Fibroblast of skin of abdomen (primary cell): ENCODE results near the gene GFI1B. TPM values are rescaled to one million over a fixed set of nuclear protein-coding genes. Genes with fewer than 3 reads are reported as not detected.
"Not testable (repeated sequence)": the region's sequence is repeated elsewhere in the genome, so short reads cannot be mapped to it uniquely, and the experiment has no call there.

Source experiments
- DNase-seq: peaks from one replicate; pipeline ENCODE4 v3.0.0-alpha.2; 2013
- polyA plus RNA-seq, 2 experiments: library from polyadenylated mRNA; unstranded; fragments of 120-200 nt; gene quantifications; one replicate each; pipeline ENCODE4 v1.2.1, GENCODE V29; 2013; ENCODE audit not compliant: insufficient read length in 2 of 2

GFI1B gene
- 0.05 TPM for polyA plus RNA-seq (2013, experiment 1 of 2; ENCODE audit: insufficient read length)
- not detected for polyA plus RNA-seq (2013, experiment 2 of 2; ENCODE audit: insufficient read length)

- DNase-seq, result no peak
Measured at GRCh38 chr9:132978451-132979131, at the start of gene GFI1B. GFI1B (plus strand) TSS chr9:132978694; CDS start chr9:132986679, 7,985 bp downstream.

- peak; percentile 9 for DNase-seq
Measured at GRCh38 chr9:132931178-132931735, 47.2 kb upstream of the GFI1B start.

- DNase-seq, result no peak
Measured at GRCh38 chr9:132935026-132935425, 43.5 kb upstream of the GFI1B start.

- no peak for DNase-seq
Measured at GRCh38 chr9:132937463-132937901, 41.0 kb upstream of the GFI1B start.

- DNase-seq, result no peak
Measured at GRCh38 chr9:132939169-132939568, 39.3 kb upstream of the GFI1B start.

GRCh38 chr9:132942541-132943182, 35.8 kb upstream of the GFI1B start:
- DNase-seq, result peak; percentile 9

GRCh38 chr9:132943651-132944293, 34.7 kb upstream of the GFI1B start:
- no peak for DNase-seq

GRCh38 chr9:132944294-132945185, 34.0 kb upstream of the GFI1B start, which contains the start of gene TSC1:
TSC1 (minus strand) TSS chr9:132944616; CDS start chr9:132928872, 15,744 bp downstream.
- peak; percentile 98 for DNase-seq

- no peak for DNase-seq
Measured at GRCh38 chr9:132945186-132946130, 33.0 kb upstream of the GFI1B start.

- DNase-seq, result no peak
Measured at GRCh38 chr9:132946211-132946610, 32.3 kb upstream of the GFI1B start.

- DNase-seq, result peak; percentile 77
Measured at GRCh38 chr9:132946631-132947295, 31.7 kb upstream of the GFI1B start.

- DNase-seq, result no peak
Measured at GRCh38 chr9:132947756-132948155, 30.7 kb upstream of the GFI1B start.

- no peak for DNase-seq
Measured at GRCh38 chr9:132948482-132949050, 29.9 kb upstream of the GFI1B start.

- no peak for DNase-seq
Measured at GRCh38 chr9:132949709-132950108, 28.8 kb upstream of the GFI1B start.

GRCh38 chr9:132955123-132955522, 23.4 kb upstream of the GFI1B start:
- no peak for DNase-seq

- no peak for DNase-seq
Measured at GRCh38 chr9:132955768-132956167, 22.7 kb upstream of the GFI1B start.

- no peak for DNase-seq
Measured at GRCh38 chr9:132957805-132958204, 20.7 kb upstream of the GFI1B start.

GRCh38 chr9:132961002-132961401, 17.5 kb upstream of the GFI1B start:
- DNase-seq, result no peak

- no peak for DNase-seq
Measured at GRCh38 chr9:132965478-132965877, 13.0 kb upstream of the GFI1B start.

GRCh38 chr9:132967908-132968307, 10.6 kb upstream of the GFI1B start:
- not testable (repeated sequence) for DNase-seq
